Fibroblast of skin of back (primary cell): ENCODE results near the gene PPL.
"Not testable (repeated sequence)": the region's sequence is repeated elsewhere in the genome, so short reads cannot be mapped to it uniquely, and the experiment has no call there.

Experiments used
- DNase-seq: peaks from one replicate; pipeline ENCODE4 v3.0.0-alpha.2; 2013

The PPL gene

GRCh38 chr16:4957720-4958509 lies 21.0 kb upstream of the PPL start, which contains the start of gene SEC14L5:
Gene SEC14L5 (plus strand): TSS chr16:4958330. CDS start chr16:4959324, 994 bp downstream.
- DNase-seq = peak; percentile 95

- no peak for DNase-seq
These were observed 20.4 kb upstream of the PPL start for GRCh38 chr16:4957420-4957719.

GRCh38 chr16:4954714-4955113 lies 17.8 kb upstream of the PPL start:
- no peak for DNase-seq

- DNase-seq = not testable (repeated sequence)
These were observed 14.6 kb upstream of the PPL start for GRCh38 chr16:4951583-4951982.

GRCh38 chr16:4949986-4950385 lies 13.0 kb upstream of the PPL start:
- no peak for DNase-seq

- no peak for DNase-seq
These were observed 12.2 kb upstream of the PPL start for GRCh38 chr16:4948903-4949766.

- peak; percentile 47 for DNase-seq
These were observed 11.0 kb upstream of the PPL start for GRCh38 chr16:4947722-4948503.

- no peak for DNase-seq
These were observed 10.0 kb upstream of the PPL start for GRCh38 chr16:4946917-4947316.

- DNase-seq = peak; percentile 58
These were observed 8.9 kb upstream of the PPL start for GRCh38 chr16:4945560-4946502.

- DNase-seq = peak; percentile 98
These were observed 7.7 kb upstream of the PPL start for GRCh38 chr16:4944333-4945281.

- DNase-seq = no peak
These were observed 5.5 kb upstream of the PPL start for GRCh38 chr16:4942481-4942880.

GRCh38 chr16:4940719-4941118 lies 3.8 kb upstream of the PPL start:
- no peak for DNase-seq

- DNase-seq = no peak
These were observed 1.7 kb upstream of the PPL start for GRCh38 chr16:4938683-4939030.

- no peak for DNase-seq
These were observed 1.1 kb upstream of the PPL start for GRCh38 chr16:4937782-4938682.

GRCh38 chr16:4936181-4936990 lies 562 bp downstream of the PPL start:
- no peak for DNase-seq

- no peak for DNase-seq
These were observed 1.6 kb downstream of the PPL start for GRCh38 chr16:4935241-4935855.

GRCh38 chr16:4934591-4934990 lies 2.4 kb downstream of the PPL start:
- DNase-seq = no peak

- no peak for DNase-seq
These were observed 3.0 kb downstream of the PPL start for GRCh38 chr16:4933871-4934395.
